DND-41 (cell line): ENCODE data around the gene NOS1.

Source experiments
- ATAC-seq: fragments of 200-7000 bp; cut with Tn5 transposase; 3 replicates; pipeline ENCODE4 v1.9.1; 2021; ENCODE audit warnings: low read depth; ENCODE audit not compliant: insufficient read depth
- DNase-seq: peaks from one replicate; pipeline ENCODE4 v3.0.0-alpha.2; 2020
- H2AFZ ChIP-seq: 2 replicates; pipeline ENCODE4 v1.6.0; 2012; ENCODE audit warnings: low read depth, low read length
- H3K27ac ChIP-seq: 2 replicates; pipeline ENCODE4 v1.5.1; 2012; ENCODE audit warnings: low read length, inconsistent platforms
- H3K27me3 ChIP-seq: fragments of 200-600 bp; sonication (generic); 2 replicates; pipeline ENCODE4 v1.6.0; 2012; ENCODE audit warnings: low read length, mild to moderate bottlenecking, inconsistent platforms; ENCODE audit not compliant: insufficient read depth, poor library complexity
- H3K36me3 ChIP-seq: 2 replicates; pipeline ENCODE4 v1.5.1; 2012; ENCODE audit warnings: low read length, inconsistent platforms; ENCODE audit not compliant: insufficient read depth
- H3K4me1 ChIP-seq: 2 replicates; pipeline ENCODE4 v1.5.1; 2012; ENCODE audit warnings: mild to moderate bottlenecking, low read length; ENCODE audit not compliant: insufficient read depth
- H3K4me2 ChIP-seq: 2 replicates; pipeline ENCODE4 v1.6.0; 2012; ENCODE audit warnings: mild to moderate bottlenecking, moderate library complexity, low read length, inconsistent platforms; ENCODE audit not compliant: insufficient read depth
- H3K4me3 ChIP-seq, 2 experiments: fragments of 200-600 bp in 1 of 2; shearing (Covaris generic) in 1 of 2; 2 replicates each; pipeline ENCODE4 v1.5.1; 2012 to 2016; ENCODE audit warnings: inconsistent platforms in 2 of 2, low read length in 2 of 2, mild to moderate bottlenecking in 2 of 2, low read depth in 1 of 2, moderate library complexity in 1 of 2
- H3K79me2 ChIP-seq: 2 replicates; pipeline ENCODE4 v1.6.0; 2012; ENCODE audit warnings: low read length, inconsistent platforms; ENCODE audit not compliant: insufficient read depth
- H3K9ac ChIP-seq: 2 replicates; pipeline ENCODE4 v1.6.0; 2012; ENCODE audit warnings: low read depth, mild to moderate bottlenecking, inconsistent platforms, low read length, moderate library complexity
- H3K9me3 ChIP-seq: 2 replicates; pipeline ENCODE4 v1.5.1; 2012; ENCODE audit warnings: low read length, moderate library complexity, mild to moderate bottlenecking, inconsistent platforms; ENCODE audit not compliant: insufficient read depth, severe bottlenecking
- H4K20me1 ChIP-seq: 2 replicates; pipeline ENCODE4 v1.6.0; 2012; ENCODE audit warnings: low read length; ENCODE audit not compliant: insufficient read depth
- EZH2 ChIP-seq: IDR thresholded peaks from 3 replicates; pipeline ENCODE4 v1.6.1; 2012; ENCODE audit warnings: borderline replicate concordance, low read depth, mild to moderate bottlenecking, moderate library complexity, low read length, inconsistent platforms; ENCODE audit not compliant: severe bottlenecking
- TF ChIP-seq, protein P1 (sequence below): IDR thresholded peaks from 2 replicates; pipeline ENCODE4 v1.5.1; 2012; ENCODE audit warnings: borderline replicate concordance, low read length, moderate library complexity, mild to moderate bottlenecking; ENCODE audit not compliant: poor library complexity, severe bottlenecking; ENCODE audit errors: extremely low read depth

Gene NOS1

DNA sequence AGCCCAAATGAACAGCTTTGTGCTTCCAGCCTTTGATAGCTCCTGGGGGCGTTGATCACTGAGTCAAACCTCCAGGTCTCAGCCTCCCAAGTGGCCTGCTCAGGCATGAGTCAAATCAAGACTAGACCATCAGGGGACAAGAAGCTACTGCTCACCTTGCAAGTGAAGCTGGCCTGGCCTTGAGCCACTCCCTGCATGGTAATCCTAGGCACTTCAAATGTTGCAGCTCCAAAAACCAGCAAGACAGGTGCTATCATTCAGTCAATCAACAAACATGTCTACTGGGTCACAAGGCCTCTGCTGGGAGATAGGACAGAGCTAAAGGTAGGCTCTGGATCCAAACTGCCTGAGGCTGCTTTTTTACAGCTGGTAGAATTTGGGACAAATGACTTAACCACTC is 33.1 kb upstream of the NOS1 start:
- Histone ChIP-seq H2AFZ (no peak overlapping the region), H3K4me2 (no peak overlapping the region), H4K20me1 (no peaks in the 10 kb centered on the region), H3K4me3 (no peak overlapping the region), H3K79me2 (no peaks in the 10 kb centered on the region), H3K36me3 (no peaks in the 10 kb centered on the region), H3K4me1 (no peaks in the 10 kb centered on the region), H3K9me3 (no peaks in the 10 kb centered on the region), H3K27ac (no peak overlapping the region), H3K27me3 (peaks cover 10% of the 10 kb centered on the region), H3K9ac (no peak overlapping the region)
- no peak for ATAC-seq
- TF ChIP-seq, protein P1, sequence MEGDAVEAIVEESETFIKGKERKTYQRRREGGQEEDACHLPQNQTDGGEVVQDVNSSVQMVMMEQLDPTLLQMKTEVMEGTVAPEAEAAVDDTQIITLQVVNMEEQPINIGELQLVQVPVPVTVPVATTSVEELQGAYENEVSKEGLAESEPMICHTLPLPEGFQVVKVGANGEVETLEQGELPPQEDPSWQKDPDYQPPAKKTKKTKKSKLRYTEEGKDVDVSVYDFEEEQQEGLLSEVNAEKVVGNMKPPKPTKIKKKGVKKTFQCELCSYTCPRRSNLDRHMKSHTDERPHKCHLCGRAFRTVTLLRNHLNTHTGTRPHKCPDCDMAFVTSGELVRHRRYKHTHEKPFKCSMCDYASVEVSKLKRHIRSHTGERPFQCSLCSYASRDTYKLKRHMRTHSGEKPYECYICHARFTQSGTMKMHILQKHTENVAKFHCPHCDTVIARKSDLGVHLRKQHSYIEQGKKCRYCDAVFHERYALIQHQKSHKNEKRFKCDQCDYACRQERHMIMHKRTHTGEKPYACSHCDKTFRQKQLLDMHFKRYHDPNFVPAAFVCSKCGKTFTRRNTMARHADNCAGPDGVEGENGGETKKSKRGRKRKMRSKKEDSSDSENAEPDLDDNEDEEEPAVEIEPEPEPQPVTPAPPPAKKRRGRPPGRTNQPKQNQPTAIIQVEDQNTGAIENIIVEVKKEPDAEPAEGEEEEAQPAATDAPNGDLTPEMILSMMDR: no peak
- no peak for TF ChIP-seq EZH2
- no peak for DNase-seq

DNA sequence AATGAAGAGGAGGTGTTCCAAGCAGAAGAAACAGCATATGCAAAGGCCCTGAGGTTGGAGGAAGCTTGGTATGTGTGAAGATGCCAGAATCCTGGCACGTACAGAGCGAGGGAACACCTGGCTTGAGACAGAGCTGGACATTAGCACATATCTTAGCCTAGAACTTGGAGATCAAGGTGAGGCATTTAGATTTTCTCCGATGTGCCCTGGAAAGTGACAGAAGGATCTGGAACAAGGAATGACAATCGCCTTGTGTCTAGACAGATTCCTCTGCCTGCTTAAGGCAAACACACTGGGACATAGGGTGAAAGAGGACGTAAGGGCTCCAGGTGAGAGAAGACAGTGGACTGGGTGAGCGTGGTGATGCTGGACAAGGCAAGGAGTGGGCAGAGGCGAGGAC is 32.2 kb upstream of the NOS1 start:
- H2AFZ ChIP-seq: no peak overlapping the region
- no peaks in the 10 kb centered on the region for H3K4me1 ChIP-seq
- H3K4me2 ChIP-seq: no peak overlapping the region
- no peaks in the 10 kb centered on the region for H3K79me2 ChIP-seq
- ATAC-seq (no peak), DNase-seq (no peak)
- TF ChIP-seq, protein P1: no peak
- no peak for TF ChIP-seq EZH2
- H3K36me3 ChIP-seq: no peaks in the 10 kb centered on the region
- H3K9ac ChIP-seq: no peak overlapping the region
- H4K20me1 ChIP-seq: no peaks in the 10 kb centered on the region
- H3K27ac ChIP-seq: no peak overlapping the region
- no peak overlapping the region for H3K4me3 ChIP-seq
- H3K9me3 ChIP-seq: no peaks in the 10 kb centered on the region
- H3K27me3 ChIP-seq: peaks cover 10% of the 10 kb centered on the region

DNA sequence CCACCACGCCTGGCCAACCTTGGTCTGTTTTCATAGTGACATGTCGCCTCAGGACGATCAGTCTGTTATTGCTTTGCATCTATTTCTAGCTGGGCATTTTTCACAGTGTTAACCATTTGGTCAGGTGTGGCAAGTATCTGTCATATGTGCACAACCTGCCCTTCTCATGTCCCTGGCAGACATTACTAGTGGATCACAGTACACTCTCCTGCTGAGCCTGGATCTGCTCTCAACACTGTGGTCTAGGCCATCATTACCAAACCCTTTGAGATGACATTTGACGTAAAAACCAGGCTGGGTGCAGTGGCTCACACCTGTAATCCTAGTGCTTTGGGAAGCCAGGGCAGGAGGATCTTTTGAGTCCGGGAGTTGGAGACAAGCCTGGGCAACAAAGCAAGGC is 29.4 kb upstream of the NOS1 start:
- no peaks in the 10 kb centered on the region for H3K4me1 ChIP-seq
- peaks cover 12% of the 10 kb centered on the region for H3K27me3 ChIP-seq
- TF ChIP-seq EZH2: no peak
- TF ChIP-seq, protein P1: no peak
- no peaks in the 10 kb centered on the region for H4K20me1 ChIP-seq
- ATAC-seq (no peak), DNase-seq (no peak)
- H3K27ac ChIP-seq: no peak overlapping the region
- H3K9ac ChIP-seq: no peak overlapping the region
- H3K36me3 ChIP-seq: no peaks in the 10 kb centered on the region
- H3K4me3 ChIP-seq: no peak overlapping the region
- H3K79me2 ChIP-seq: no peaks in the 10 kb centered on the region
- H2AFZ ChIP-seq: no peak overlapping the region
- no peaks in the 10 kb centered on the region for H3K9me3 ChIP-seq
- no peak overlapping the region for H3K4me2 ChIP-seq

DNA sequence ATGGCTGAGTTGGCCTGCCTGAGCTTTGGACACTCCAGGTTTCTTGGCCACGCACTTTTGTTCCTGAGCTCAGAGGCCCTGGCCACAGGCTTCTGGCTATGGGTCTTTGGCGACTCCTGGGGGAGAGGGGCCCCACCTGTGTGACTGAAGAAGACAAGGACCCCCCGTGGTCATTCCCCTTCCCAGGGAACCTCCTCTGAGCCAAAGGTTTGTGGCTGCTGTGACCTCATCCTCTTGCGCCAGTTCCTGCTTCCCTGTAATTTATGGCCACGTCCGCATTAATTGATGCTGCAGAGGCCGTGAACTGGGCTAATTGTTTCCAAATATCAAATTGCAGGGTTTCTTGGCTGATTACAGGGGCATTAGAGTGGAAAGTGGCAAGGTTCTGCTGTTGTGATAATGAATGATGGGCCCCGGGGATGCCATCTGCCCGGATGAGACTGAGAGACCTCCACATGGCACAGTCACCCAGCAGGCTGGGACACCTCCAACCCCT is 27.6 kb upstream of the NOS1 start:
- ATAC-seq: no peak
- TF ChIP-seq, protein P1: no peak
- TF ChIP-seq EZH2: no peak
- peaks cover 20% of the 10 kb centered on the region for H3K27me3 ChIP-seq

More for the DNA sequence above, 27.6 kb upstream of the NOS1 start:
- no peak overlapping the region for H3K4me3 ChIP-seq
- no peaks in the 10 kb centered on the region for H3K9me3 ChIP-seq
- no peak overlapping the region for H3K27ac ChIP-seq
- H3K79me2 ChIP-seq: no peaks in the 10 kb centered on the region
- H2AFZ ChIP-seq: no peak overlapping the region
- no peak overlapping the region for H3K9ac ChIP-seq
- H3K4me2 ChIP-seq: no peak overlapping the region
- no peaks in the 10 kb centered on the region for H3K4me1 ChIP-seq
- H4K20me1 ChIP-seq: no peaks in the 10 kb centered on the region; the same call in 1 of the 2 replicates
- H3K36me3 ChIP-seq: no peaks in the 10 kb centered on the region
- DNase-seq: no peak
